Glutamatergic neuron (in vitro differentiated cells): ENCODE data around the gene PPP2R2B. TPM values are rescaled to one million over a fixed set of nuclear protein-coding genes. Genes with fewer than 3 reads are reported as not detected.

Source experiments
- DNase-seq: peaks from one replicate; pipeline ENCODE4 v3.0.0; 2022
- H3K27ac Mint-ChIP-seq: one replicate; pipeline ENCODE4 v1.8.0; 2020; ENCODE audit warnings: mild to moderate bottlenecking, mixed read lengths, inconsistent platforms; ENCODE audit not compliant: unreplicated experiment
- H3K27me3 Mint-ChIP-seq: one replicate; pipeline ENCODE4 v1.8.0; 2020; ENCODE audit warnings: mild to moderate bottlenecking, moderate library complexity, mixed read lengths, inconsistent platforms; ENCODE audit not compliant: unreplicated experiment
- H3K36me3 Mint-ChIP-seq: one replicate; pipeline ENCODE4 v1.8.0; 2020; ENCODE audit warnings: mild to moderate bottlenecking, mixed read lengths, inconsistent platforms; ENCODE audit not compliant: unreplicated experiment
- H3K4me1 Mint-ChIP-seq: one replicate; pipeline ENCODE4 v1.8.0; 2020; ENCODE audit warnings: mild to moderate bottlenecking, low read depth, mixed read lengths, inconsistent platforms; ENCODE audit not compliant: unreplicated experiment
- H3K4me3 Mint-ChIP-seq: one replicate; pipeline ENCODE4 v1.8.0; 2020; ENCODE audit warnings: mild to moderate bottlenecking, mixed read lengths, inconsistent platforms; ENCODE audit not compliant: unreplicated experiment
- H3K9me3 Mint-ChIP-seq: one replicate; pipeline ENCODE4 v1.8.0; 2020; ENCODE audit warnings: mild to moderate bottlenecking, moderate library complexity, mixed read lengths, inconsistent platforms; ENCODE audit not compliant: unreplicated experiment
- CTCF ChIP-seq: fragments of 200-600 bp; sonication (generic); IDR thresholded peaks from one replicate; pipeline ENCODE4 v1.5.0; 2021; ENCODE audit not compliant: partially characterized antibody, unreplicated experiment
- total RNA-seq: library from RNA; stranded (reverse); fragmentation: NEBNext Ultra II Directional; extraction: Animal tissue kit (Norgen Biotek cat#: 25700); gene quantifications from one replicate; pipeline ENCODE4 v1.2.1, GENCODE V29; 2021; ENCODE audit not compliant: unreplicated experiment

PPP2R2B gene
- total RNA-seq, 1 donor from 2014 or later = 11.4 TPM

GRCh38 chr5:146761811-146762210, 116.7 kb downstream of the PPP2R2B start:
- no peaks in the 10 kb centered on the region for H3K36me3 Mint-ChIP-seq
- no peak overlapping the region for H3K4me3 Mint-ChIP-seq
- H3K27ac Mint-ChIP-seq = no peak overlapping the region
- no peaks in the 10 kb centered on the region for H3K9me3 Mint-ChIP-seq
- DNase-seq = no peak
- no peaks in the 10 kb centered on the region for H3K4me1 Mint-ChIP-seq
- TF ChIP-seq CTCF = no peak
- no peaks in the 10 kb centered on the region for H3K27me3 Mint-ChIP-seq

GRCh38 chr5:146758938-146759337, 119.6 kb downstream of the PPP2R2B start:
- H3K36me3 Mint-ChIP-seq = no peaks in the 10 kb centered on the region
- H3K4me3 Mint-ChIP-seq = no peak overlapping the region
- H3K27ac Mint-ChIP-seq = no peak overlapping the region
- no peak for DNase-seq
- H3K4me1 Mint-ChIP-seq = peaks cover 5% of the 10 kb centered on the region
- H3K27me3 Mint-ChIP-seq = peaks cover 3% of the 10 kb centered on the region
- TF ChIP-seq CTCF = no peak
- no peaks in the 10 kb centered on the region for H3K9me3 Mint-ChIP-seq

GRCh38 chr5:146758076-146758475, 120.5 kb downstream of the PPP2R2B start:
- Mint-ChIP-seq H3K9me3 (no peaks in the 10 kb centered on the region), H3K27ac (no peak overlapping the region), H3K27me3 (peaks cover 3% of the 10 kb centered on the region), H3K4me3 (no peak overlapping the region), H3K36me3 (no peaks in the 10 kb centered on the region), H3K4me1 (peaks cover 10% of the 10 kb centered on the region)
- DNase-seq = no peak
- TF ChIP-seq CTCF = no peak

- Mint-ChIP-seq H3K9me3 (no peaks in the 10 kb centered on the region), H3K27me3 (peaks cover 3% of the 10 kb centered on the region), H3K4me1 (peaks cover 11% of the 10 kb centered on the region), H3K36me3 (no peaks in the 10 kb centered on the region), H3K4me3 (no peak overlapping the region), H3K27ac (no peak overlapping the region)
- TF ChIP-seq CTCF = no peak
- no peak for DNase-seq
Observed at GRCh38 chr5:146756546-146756945, 122.0 kb downstream of the PPP2R2B start.

GRCh38 chr5:146755793-146756192, 122.8 kb downstream of the PPP2R2B start:
- peaks cover 11% of the 10 kb centered on the region for H3K4me1 Mint-ChIP-seq
- H3K36me3 Mint-ChIP-seq = no peaks in the 10 kb centered on the region
- TF ChIP-seq CTCF = no peak
- H3K27ac Mint-ChIP-seq = no peak overlapping the region
- peaks cover 3% of the 10 kb centered on the region for H3K27me3 Mint-ChIP-seq
- H3K9me3 Mint-ChIP-seq = no peaks in the 10 kb centered on the region
- H3K4me3 Mint-ChIP-seq = no peak overlapping the region
- DNase-seq = no peak
